ENCODE data around the gene DNLZ. TPM values are rescaled to one million over a fixed set of nuclear protein-coding genes. Genes with fewer than 3 reads are reported as not detected.

DNLZ gene
- total and polyA plus RNA-seq, 12 donors: 3.1 to 28.9 (median 17.5) TPM

GRCh38 chr9:136361047-136361753 is 2.3 kb downstream of the DNLZ start:
- intact Hi-C loops (cut with DNase I): no loop called here
- H3K4me1 ChIP-seq (replicated peaks in 1 of 2): peaks cover 0 to 14% of the 10 kb centered on the region in 2 donors
- peak overlapping the region in 1 of 5 donors; percentile 24 for H3K27ac ChIP-seq
- H3K36me3 ChIP-seq (replicated peaks in 1 of 2): no peaks in the 10 kb centered on the region
- 78 to 84% (median 82%) methylated on average over 25 to 43 of the region's 43 CpGs for WGBS, 4 donors
- TF ChIP-seq POLR2A (IDR thresholded peaks at IDR 0.05) (no peak), CTCF (IDR thresholded peaks at IDR 0.05) (no peak)
- H3K27me3 ChIP-seq: no peaks in the 10 kb centered on the region
- DNase-seq: no peak
- no peaks in the 10 kb centered on the region for H3K9me3 ChIP-seq (replicated peaks in 1 of 3)
- no peak overlapping the region for H3K4me3 ChIP-seq

GRCh38 chr9:136359774-136360718 is 3.5 kb downstream of the DNLZ start:
- DNase-seq: no peak
- Histone ChIP-seq H3K27ac (no peak overlapping the region), H3K27me3 (no peaks in the 10 kb centered on the region), H3K36me3 (replicated peaks in 1 of 2) (no peaks in the 10 kb centered on the region), H3K4me1 (replicated peaks in 1 of 2) (peaks cover 0 to 19% of the 10 kb centered on the region in 2 donors), H3K4me3 (no peak overlapping the region), H3K9me3 (replicated peaks in 1 of 3) (no peaks in the 10 kb centered on the region)
- intact Hi-C loops (cut with DNase I): no loop called here
- WGBS, 4 donors: 75 to 77% (median 76%) methylated on average over 18 to 38 of the region's 38 CpGs
- TF ChIP-seq POLR2A (IDR thresholded peaks at IDR 0.05): no peak
- no peak for TF ChIP-seq CTCF (IDR thresholded peaks at IDR 0.05)

GRCh38 chr9:136358888-136359287 is 4.7 kb downstream of the DNLZ start:
- no peak overlapping the region for H3K27ac ChIP-seq
- peaks cover 0 to 21% of the 10 kb centered on the region in 2 donors for H3K4me1 ChIP-seq (replicated peaks in 1 of 2)
- no peaks in the 10 kb centered on the region for H3K36me3 ChIP-seq (replicated peaks in 1 of 2)
- no peaks in the 10 kb centered on the region for H3K27me3 ChIP-seq
- intact Hi-C loops (cut with DNase I): no loop called here
- DNase-seq: no peak
- no peak for TF ChIP-seq CTCF (IDR thresholded peaks at IDR 0.05)
- TF ChIP-seq POLR2A (IDR thresholded peaks at IDR 0.05): no peak
- no peak overlapping the region for H3K4me3 ChIP-seq
- H3K9me3 ChIP-seq (replicated peaks in 1 of 3): no peaks in the 10 kb centered on the region
- WGBS, 4 donors: 67 to 71% (median 70%) methylated on average over 1 to 2 of the region's 2 CpGs

GRCh38 chr9:136358016-136358415 is 5.5 kb downstream of the DNLZ start:
- H3K27ac ChIP-seq: no peak overlapping the region
- 20 to 70% (median 62%) methylated on average over 1 to 29 of the region's 29 CpGs for WGBS, 4 donors
- H3K4me3 ChIP-seq: no peak overlapping the region
- TF ChIP-seq POLR2A (IDR thresholded peaks at IDR 0.05) (no peak), CTCF (IDR thresholded peaks at IDR 0.05) (no peak)
- H3K4me1 ChIP-seq (replicated peaks in 1 of 2): peaks cover 0 to 19% of the 10 kb centered on the region in 2 donors
- no peaks in the 10 kb centered on the region for H3K27me3 ChIP-seq
- no peaks in the 10 kb centered on the region for H3K9me3 ChIP-seq (replicated peaks in 1 of 3)
- intact Hi-C loops (cut with DNase I): no loop called here
- peak in 4 of 7 donors; percentile 55 to 76 (median 57) for DNase-seq
- no peaks in the 10 kb centered on the region for H3K36me3 ChIP-seq (replicated peaks in 1 of 2)

Measured in adrenal gland (tissue), 12 donors.